Muscle layer of colon (tissue), 2 donors: ENCODE data around the gene AGL.
"Not testable (repeated sequence)": the region's sequence is repeated elsewhere in the genome, so short reads cannot be mapped to it uniquely, and the experiment has no call there.

Experiments
- H3K27ac ChIP-seq: one replicate; pipeline ENCODE4 v1.7.0; 2013; ENCODE audit warnings: low read depth, mild to moderate bottlenecking, low read length, moderate library complexity
- H3K27me3 ChIP-seq, 2 donors: one replicate each; pipeline ENCODE4 v1.7.0; 2013; ENCODE audit warnings: low read length in 2 of 2, mild to moderate bottlenecking in 2 of 2; ENCODE audit not compliant: insufficient read depth in 2 of 2, control insufficient read depth in 1 of 2
- H3K36me3 ChIP-seq: one replicate; pipeline ENCODE4 v1.7.0; 2013; ENCODE audit warnings: mild to moderate bottlenecking, low read length; ENCODE audit not compliant: insufficient read depth
- H3K4me1 ChIP-seq: one replicate; pipeline ENCODE4 v1.7.0; 2013; ENCODE audit warnings: mild to moderate bottlenecking, low read length; ENCODE audit not compliant: insufficient read depth
- H3K4me3 ChIP-seq, 2 donors: one replicate each; pipeline ENCODE4 v1.7.0; 2013; ENCODE audit warnings: low read length in 2 of 2, low read depth in 1 of 2, mild to moderate bottlenecking in 1 of 2, moderate library complexity in 1 of 2
- H3K9ac ChIP-seq: one replicate; pipeline ENCODE4 v1.7.0; 2013; ENCODE audit warnings: low read length
- H3K9me3 ChIP-seq: one replicate; pipeline ENCODE4 v1.7.0; 2013; ENCODE audit warnings: mild to moderate bottlenecking, low read length
- donor health status: abdominal sarcoma.
- donor health status: Adenocarcinoma of cecum.

AGL gene

GRCh38 chr1:99968214-99968613, 118.1 kb downstream of the AGL start:
- Histone ChIP-seq H3K27ac (no peak overlapping the region), H3K4me1 (peaks cover 9% of the 10 kb centered on the region), H3K27me3 (no peaks in the 10 kb centered on the region), H3K9me3 (no peaks in the 10 kb centered on the region), H3K4me3 (no peak overlapping the region), H3K36me3 (no peaks in the 10 kb centered on the region), H3K9ac (no peak overlapping the region)

DNA sequence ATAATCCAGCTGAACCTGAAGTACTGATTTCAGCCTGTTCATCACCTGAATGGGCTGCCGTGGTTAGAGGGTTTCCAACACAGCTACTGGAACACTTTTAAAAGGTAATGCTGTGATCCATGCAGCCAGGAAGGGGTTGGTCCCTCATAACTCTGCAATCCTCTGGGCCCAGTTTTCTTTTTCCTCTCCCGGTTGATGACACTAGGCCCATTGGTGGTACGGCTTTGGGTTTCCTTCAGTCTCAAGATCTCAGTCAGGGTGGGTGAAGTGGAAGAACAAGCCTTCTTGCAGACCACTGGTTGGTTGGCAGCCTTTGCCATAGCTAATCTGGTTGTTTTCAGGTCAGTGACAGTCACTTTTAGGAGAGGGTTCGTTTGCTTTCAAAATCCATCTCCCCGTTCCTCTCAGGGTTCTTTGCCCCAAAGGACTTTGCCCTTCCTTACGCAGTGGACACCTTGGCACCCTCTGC, 119.1 kb downstream of the AGL start:
- Histone ChIP-seq H3K4me1 (peaks cover 9% of the 10 kb centered on the region), H3K27ac (peak overlapping the region; percentile 65), H3K27me3 (no peaks in the 10 kb centered on the region), H3K9ac (peak overlapping the region; percentile 39), H3K36me3 (no peaks in the 10 kb centered on the region), H3K4me3 (peak overlapping the region; percentile 70 to 85), H3K9me3 (no peaks in the 10 kb centered on the region)

- peak within 1 kb of the TSS; percentile 65 for H3K27ac ChIP-seq
- peak within 1 kb of the TSS; percentile 70 to 85 for H3K4me3 ChIP-seq
- H3K9ac ChIP-seq, result peak within 1 kb of the TSS; percentile 39
- H3K27me3 ChIP-seq, result no peaks in the 10 kb centered on the region
- H3K9me3 ChIP-seq, result no peaks in the 10 kb centered on the region
- H3K36me3 ChIP-seq, result peaks cover 2% of the 10 kb centered on the region
- peaks cover 9% of the 10 kb centered on the region for H3K4me1 ChIP-seq
These were observed 119.8 kb downstream of the AGL start, which contains the start of gene SLC35A3 for GRCh38 chr1:99969729-99970621. TSS of gene SLC35A3 (plus strand) at chr1:99969996. CDS start at chr1:99993555, 23,559 bp downstream.

GRCh38 chr1:99970713-99971255, 120.6 kb downstream of the AGL start:
- Histone ChIP-seq H3K4me3 (peak overlapping the region; percentile 70 to 85), H3K9ac (peak overlapping the region; percentile 39), H3K36me3 (peaks cover 4% of the 10 kb centered on the region), H3K27ac (no peak overlapping the region), H3K4me1 (peaks cover 9% of the 10 kb centered on the region), H3K9me3 (no peaks in the 10 kb centered on the region), H3K27me3 (no peaks in the 10 kb centered on the region)

DNA sequence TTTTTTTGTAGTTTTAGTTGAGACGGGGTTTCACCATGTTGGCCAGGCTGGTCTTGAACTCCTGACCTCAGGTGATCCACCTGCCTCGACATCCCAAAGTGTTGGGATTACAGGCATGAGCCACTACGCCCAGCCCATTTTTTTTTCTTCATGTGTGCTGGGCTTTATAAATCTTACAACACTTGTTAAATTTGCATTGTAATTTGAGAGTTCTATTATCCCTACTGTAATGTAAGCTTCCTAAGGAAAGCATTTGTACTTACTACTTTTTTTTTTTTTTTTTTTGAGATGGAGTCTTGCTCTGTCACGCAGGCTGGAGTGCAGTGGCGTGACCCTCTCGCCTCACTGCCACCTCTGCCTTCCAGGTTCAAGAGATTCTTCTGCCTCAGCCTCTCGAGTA, 121.9 kb downstream of the AGL start:
- not testable (repeated sequence) for H3K9me3 ChIP-seq, H3K9ac ChIP-seq, H3K27ac ChIP-seq, H3K27me3 ChIP-seq, H3K36me3 ChIP-seq, H3K4me3 ChIP-seq, H3K4me1 ChIP-seq
